Endothelial cell of hepatic sinusoid (primary cell): ENCODE measurements around the gene METRN.
"Not testable (repeated sequence)": the region's sequence is repeated elsewhere in the genome, so short reads cannot be mapped to it uniquely, and the experiment has no call there.

Experiments
- in situ Hi-C: cut with HindIII; loops from 2 replicates; pipeline ENCODE4 v1.10.0; 2017; ENCODE audit warnings: low sequenced_read_pairs

The METRN gene

DNA sequence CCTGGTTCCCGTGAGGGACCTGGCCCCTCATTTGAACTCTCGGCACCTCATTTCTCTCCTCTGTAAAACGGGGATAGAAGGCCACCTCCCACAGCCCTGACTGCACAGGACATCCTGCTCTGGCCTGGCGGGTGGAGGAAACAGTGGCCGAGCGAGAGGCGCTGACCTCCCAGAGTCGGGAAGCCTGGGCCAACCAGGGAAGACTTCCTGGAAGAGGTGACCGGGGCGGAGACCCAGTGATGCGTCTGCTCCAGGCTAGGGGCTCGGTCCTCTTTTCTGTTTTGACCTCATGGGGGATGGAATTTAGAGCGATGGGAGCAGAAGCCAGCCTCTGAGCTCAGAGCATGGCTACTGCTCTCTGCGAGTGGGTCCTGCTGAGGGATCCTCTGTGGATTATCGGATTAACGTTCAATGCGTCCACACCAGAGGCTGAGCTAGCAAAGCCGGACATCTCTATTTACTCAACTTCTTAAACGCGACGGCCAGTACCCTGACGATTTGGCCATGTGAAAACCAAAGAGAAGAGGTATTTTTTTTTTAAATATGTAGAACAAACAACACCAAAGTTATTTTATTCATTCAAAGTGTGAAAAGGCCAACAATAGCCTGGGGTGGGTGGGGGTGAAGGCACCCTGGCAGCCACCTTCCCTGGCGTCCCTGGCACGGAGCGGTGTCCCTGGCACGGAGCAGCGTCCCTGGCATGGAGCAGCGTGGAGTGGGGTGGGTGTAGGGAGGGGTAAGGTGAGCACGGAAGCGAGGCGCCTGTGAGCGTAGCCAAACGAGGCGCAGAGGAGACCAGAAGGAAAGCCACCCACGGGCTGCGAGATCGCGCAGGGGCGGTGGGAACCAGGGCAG, 36.5 kb downstream of the METRN start:
- in situ Hi-C loops: no loop called here

DNA sequence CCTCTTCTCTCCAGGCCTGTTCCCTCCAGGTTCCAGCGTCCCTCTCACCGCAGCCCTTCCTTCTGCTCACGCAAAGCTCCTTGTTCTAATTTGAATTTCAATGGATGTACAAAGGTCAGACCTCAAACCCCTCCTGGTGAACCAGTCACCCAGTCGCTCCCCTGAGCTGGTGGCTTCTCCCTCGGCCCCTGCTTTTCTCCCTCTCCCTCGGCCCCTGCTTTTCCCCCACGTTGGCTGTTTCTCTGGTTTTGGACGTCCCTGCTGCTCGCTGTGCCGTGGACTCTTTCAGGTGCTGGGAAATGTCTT, 37.0 kb downstream of the METRN start:
- in situ Hi-C loops: no loop called here

DNA sequence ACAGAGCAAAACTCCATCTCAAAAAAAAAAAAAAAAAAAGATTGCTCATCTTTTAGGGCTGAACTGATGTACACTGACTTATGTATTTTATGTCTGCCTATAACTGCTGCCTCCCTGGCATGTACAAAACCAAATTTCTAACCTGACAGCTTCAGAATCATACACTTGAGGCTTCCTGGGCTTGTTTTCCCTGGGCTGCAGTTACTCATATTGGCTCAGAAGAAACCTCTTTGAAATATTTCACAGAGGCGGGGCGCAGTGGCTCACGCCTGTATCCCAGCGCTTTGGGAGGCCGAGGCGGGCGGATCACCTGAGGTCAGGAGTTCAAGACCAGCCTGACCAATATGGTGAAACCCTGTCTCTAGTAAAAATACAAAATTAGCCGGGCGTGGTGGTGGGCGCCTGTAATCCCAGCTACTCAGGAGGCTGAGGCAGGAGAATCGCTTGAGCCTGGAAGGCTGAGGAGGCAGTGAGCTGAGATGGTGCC, 39.2 kb downstream of the METRN start:
- in situ Hi-C loops: not testable (repeated sequence)

DNA sequence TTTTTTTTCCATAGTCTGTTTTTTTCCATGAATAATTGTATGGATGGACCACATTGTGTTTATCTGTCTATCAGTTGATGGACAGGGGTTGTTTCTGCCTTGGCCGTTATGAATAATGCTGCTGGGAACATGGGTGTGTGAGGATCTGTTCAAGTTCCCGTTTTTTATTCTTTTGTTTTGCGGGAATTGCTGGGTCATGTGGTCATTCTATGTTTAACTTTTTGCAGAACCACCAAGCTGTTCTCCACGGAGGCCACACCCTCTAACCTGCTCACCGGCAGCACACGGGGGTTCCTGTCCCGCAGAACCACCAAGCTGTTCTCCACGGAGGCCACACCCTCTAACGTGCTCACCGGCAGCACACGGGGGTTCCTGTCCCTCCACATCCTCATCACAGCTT, 39.7 kb downstream of the METRN start:
- in situ Hi-C loops: no loop called here

DNA sequence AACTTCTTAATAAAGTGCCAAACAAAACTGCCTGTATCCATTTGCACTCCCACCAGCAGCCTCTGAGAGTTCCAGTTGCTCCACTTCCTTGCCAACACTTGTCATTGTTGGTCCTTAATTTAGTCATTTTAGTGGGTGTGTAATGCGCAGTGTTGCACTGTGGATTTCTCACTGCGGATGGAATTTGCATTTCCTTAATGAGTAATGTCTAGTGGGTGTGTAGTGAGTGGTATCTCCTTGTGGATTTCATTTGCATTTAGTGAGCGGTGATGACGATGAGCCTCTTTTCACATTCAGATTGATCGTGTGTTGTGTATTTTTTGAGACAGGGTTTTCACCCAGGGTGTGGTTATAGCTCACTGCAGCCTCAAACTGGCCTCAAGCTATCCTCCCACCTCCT, 41.5 kb downstream of the METRN start:
- in situ Hi-C loops: no loop called here

DNA sequence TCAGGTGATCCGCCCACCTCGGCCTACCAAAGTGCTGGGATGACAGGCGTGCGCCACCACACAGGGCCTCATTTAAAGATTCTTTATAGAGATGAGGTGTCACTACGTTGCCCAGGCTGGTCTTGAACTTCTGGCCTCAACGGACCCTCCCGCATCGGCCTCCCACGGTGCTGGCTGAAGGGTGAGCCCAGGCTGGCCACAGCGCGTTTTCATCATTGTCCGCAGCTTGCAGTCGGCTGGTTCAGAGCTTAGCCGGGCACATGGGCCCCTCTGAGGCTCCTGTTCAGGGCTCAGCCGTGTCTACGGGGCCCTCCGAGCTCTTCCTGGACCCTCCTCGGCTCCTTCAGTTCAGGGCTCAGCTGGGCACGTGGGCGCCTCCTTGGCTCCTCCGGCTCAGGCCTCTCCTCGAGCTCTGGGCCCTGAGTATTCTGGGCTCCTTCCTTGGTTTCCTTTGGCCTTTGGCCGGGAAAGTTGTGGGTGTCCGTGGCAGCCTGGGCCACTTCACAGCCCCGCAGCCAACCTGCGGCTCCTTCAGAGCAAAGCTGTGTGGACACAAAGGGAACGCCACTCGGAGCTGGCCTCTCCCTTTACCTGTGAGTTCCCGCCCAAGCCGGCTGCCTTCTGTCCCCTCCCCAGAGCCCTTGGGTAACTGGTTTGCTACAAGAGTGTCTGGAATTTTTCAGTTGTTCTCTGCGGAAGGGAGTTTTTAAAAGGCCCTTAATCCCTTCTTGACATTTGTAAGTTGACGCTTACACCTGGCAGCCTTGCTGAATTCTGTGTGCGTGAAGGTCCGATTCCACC, 44.4 kb downstream of the METRN start:
- in situ Hi-C loops: no loop called here

DNA sequence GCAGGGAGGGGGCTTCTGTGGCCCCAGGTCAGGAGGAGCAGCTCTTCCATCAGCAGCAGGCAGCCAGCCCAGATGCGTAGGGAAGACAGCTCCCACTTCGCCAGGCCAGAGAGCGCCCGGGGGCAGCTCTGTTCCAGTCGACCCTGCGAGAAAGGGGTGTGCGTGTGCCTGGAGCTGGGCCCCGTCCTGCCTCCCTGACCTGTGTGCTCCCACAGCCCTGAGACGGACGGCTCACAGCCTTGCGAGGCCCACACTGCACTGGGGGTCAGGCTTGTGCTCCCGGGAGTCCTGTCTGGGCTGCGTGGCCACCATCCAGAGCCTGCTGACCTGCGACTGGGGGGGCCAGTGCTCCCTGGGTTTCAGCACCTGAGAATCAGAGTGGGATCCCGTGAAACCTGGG, 45.1 kb downstream of the METRN start:
- in situ Hi-C loops: no loop called here

DNA sequence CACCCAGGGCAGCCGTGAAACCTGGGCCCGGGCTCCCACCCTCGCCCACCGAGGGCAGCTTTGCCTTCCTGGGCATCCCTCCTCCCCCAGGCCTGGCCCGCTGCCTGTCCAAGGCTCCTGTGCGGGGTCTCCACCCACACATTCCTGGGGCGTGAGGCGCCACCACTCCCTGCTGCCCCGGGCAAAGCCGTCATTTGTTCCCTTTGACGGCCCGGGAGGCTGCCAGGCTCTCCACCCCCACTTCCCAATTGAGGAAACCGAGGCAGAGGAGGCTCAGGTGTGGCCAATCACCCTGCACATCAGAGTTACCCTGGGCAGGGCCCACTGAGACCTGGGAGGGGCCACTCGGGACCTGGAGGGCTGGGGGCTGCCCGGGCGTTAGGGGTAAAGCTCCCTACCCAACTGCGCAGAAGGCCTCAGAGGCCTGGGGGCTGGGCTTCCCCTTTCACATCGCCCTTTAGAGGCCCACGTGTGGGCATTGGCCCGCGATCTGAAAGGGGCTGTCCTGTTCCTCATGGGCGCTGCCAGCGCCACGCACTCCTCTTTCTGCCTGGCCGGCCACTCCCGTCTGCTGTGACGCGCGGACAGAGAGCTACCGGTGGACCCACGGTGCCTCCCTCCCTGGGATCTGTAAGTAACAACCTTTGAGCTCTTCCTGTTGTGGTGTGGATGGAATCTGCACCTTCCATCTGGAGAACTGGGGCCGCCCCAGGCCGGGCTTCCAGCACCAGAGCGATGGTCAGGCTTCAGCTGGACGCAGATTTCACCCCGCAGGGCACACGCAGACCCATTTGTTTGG, 45.8 kb downstream of the METRN start, which contains the start of gene MSLN:
MSLN (plus strand) TSS at position 190 of the 799 bp plus-strand sequence. CDS start 1,947 bp downstream, outside the sequence.
- in situ Hi-C loops: no loop called here

DNA sequence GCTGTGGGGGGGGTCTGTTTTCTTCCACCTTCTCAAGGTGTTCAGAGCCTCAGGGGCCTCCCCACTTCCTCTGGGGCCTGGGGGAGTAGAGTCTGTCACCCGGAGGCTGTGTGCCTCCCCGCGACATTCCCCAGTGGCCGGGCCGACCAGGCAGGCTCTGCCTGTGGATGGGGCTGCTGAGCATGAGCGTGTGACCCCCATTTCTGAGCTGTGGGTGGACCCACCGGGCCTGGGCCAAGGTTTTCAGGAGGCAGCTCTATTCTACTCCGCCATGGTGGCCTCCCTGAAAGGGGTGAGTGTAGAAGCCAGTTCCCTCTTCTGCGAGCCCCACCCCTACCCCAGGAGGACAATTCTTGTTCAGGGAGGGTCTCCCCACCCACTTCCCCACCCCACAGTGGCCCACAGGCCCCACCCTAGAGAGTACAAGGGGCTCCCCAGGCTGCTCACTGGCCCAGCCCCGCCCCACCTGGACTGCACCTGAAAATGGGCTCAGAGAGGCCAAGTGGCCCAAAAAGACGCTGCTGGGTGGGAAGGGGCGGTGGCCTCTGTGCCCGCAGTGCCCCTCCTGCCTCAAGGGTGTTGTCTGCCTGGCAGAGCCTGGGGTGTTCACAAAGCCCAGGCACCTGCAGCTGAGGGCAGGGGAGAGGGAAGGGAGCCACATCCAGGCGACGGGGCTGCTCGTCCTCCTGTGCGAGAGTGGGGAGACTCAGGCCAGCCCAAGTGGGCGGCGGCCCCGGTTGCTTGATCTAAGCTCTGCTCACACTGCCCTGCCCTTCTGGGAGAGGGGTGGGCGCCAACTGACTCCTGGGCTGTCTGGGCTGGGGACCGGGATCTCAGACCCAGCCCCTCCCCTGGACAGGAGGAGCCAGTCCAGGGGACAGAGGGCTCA, 47.0 kb downstream of the METRN start:
- in situ Hi-C loops: no loop called here

DNA sequence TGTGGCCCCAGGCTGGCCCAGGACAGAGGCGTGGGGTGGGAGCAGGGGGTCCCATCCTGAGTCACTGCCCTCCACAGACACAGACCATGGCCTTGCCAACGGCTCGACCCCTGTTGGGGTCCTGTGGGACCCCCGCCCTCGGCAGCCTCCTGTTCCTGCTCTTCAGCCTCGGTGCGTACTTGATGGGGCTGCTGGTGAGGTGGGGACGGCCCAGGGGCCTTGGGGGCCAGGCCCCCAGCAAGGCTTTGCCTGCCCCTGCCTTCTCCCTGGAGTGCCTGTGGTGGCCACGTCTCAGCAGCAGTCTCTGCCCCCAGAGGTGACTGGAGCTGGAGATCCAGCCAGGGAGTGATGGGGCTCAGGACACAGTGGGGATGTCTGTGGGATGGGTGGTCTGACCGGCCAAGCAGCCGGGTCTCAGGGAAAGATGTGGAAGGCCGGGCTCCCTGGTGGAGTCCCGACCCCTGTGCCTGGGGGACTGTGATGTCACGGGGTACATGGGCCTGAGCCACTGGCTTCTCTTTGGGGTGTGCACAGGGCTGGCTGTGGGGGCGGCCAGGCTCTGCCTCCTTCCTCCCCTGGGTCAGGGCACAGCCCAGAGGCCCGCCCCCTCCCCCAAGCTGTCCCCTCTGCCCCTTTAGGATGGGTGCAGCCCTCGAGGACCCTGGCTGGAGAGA, 47.8 kb downstream of the METRN start:
- in situ Hi-C loops: no loop called here

DNA sequence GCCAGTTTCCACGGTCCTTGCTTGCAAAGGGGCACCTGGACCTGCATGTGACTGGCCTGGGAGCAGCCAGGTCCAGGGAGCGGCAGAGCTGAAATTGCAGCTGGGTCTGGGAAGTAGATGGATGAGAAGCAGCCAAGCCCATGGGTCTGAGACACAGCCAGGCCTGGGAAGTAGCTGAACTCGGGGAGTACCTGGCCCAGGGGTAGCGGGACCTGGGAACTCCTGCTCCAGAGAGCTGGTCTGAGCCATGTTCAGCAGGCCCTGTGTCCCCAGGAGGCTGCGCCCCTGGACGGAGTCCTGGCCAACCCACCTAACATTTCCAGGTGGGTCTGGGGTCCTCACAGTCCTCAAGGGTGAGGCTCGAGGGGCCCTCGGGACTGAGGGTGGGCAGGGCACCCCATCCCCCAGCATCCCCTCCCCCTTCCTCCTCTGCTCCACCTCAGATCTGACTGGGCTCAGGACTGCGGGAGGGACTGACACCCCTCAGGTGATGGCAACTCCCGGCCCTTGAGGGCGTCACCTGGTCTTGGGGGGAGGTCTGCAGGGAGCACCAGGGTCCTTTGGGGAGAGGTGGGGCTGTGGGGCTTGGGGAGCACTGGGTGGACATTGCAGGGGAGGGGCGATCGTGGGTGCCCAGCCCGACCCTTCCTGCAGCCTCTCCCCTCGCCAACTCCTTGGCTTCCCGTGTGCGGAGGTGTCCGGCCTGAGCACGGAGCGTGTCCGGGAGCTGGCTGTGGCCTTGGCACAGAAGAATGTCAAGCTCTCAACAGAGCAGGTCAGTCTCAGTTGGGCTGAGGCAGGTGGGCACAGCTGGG, 48.7 kb downstream of the METRN start:
- in situ Hi-C loops: no loop called here

DNA sequence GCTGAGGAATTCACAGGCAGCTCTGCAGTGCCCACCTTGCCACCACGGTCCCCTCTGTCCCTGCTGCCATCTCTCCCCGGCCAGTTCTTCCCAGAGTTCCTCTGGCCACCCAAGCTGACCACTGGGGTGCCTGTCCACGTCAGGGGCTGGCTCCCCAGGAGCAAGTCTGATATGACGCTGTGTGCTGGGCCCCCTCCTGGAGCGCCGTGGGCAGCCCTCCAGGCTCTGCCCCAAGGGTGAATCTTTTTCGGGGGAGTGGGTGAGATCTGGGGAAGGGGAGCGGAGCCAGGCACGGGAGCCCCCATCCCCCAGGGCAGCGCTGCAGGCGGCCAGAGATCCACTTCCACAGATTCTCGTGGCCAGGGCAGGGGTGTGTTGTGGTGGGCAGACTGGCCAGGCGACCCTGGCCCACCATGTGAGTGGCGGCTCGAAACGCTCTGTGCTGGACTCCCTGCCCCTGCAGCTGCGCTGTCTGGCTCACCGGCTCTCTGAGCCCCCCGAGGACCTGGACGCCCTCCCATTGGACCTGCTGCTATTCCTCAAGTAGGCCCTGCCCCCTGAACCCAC, 49.3 kb downstream of the METRN start:
- in situ Hi-C loops: no loop called here

DNA sequence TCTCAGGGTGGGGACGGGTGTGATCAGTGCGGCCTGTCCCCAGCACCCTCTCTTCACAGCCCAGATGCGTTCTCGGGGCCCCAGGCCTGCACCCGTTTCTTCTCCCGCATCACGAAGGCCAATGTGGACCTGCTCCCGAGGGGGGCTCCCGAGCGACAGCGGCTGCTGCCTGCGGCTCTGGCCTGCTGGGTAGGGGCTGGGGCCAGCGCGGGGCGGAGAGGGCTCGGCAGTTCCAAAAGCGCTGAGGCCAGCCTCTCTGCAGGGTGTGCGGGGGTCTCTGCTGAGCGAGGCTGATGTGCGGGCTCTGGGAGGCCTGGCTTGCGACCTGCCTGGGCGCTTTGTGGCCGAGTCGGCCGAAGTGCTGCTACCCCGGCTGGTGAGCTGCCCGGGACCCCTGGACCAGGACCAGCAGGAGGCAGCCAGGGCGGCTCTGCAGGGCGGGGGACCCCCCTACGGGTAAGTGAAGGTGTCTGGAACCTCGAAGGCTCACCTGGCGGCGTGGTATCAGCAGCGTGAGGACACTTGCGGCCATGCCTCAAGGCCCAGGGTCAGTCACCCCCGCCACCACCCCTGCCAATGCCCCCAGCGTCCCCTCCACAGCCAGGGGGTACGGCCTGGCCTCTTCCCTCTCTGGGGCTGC, 50.0 kb downstream of the METRN start:
- in situ Hi-C loops: no loop called here

DNA sequence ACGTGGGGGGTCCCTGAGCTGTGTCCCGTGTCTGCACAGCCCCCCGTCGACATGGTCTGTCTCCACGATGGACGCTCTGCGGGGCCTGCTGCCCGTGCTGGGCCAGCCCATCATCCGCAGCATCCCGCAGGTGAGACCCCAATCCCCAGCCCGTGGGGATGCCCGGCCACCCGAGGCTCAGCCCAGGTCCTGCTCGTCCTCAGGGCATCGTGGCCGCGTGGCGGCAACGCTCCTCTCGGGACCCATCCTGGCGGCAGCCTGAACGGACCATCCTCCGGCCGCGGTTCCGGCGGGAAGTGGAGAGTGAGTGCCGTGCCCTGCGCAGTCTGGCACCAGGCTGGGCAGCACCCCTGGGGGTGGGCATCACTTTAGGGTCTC, 50.6 kb downstream of the METRN start:
- in situ Hi-C loops: no loop called here

DNA sequence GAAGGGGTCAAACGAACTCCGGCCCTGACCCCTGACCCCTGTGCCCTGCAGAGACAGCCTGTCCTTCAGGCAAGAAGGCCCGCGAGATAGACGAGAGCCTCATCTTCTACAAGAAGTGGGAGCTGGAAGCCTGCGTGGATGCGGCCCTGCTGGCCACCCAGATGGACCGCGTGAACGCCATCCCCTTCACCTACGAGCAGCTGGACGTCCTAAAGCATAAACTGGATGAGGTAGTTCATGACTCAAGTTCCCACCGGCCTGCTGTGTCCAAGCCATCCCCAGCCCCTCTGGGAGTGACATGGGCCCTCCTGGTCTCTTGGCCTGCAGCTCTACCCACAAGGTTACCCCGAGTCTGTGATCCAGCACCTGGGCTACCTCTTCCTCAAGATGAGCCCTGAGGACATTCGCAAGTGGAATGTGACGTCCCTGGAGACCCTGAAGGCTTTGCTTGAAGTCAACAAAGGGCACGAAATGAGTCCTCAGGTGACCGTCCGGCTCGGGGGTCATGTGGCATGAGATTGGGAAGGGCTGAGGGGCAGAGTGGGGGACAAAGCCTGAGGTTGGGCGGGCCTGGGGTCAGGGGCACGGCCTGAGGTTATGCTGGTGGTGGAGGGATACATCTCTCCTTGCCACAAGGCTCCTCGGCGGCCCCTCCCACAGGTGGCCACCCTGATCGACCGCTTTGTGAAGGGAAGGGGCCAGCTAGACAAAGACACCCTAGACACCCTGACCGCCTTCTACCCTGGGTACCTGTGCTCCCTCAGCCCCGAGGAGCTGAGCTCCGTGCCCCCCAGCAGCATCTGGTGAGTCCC, 51.3 kb downstream of the METRN start:
- in situ Hi-C loops: no loop called here

DNA sequence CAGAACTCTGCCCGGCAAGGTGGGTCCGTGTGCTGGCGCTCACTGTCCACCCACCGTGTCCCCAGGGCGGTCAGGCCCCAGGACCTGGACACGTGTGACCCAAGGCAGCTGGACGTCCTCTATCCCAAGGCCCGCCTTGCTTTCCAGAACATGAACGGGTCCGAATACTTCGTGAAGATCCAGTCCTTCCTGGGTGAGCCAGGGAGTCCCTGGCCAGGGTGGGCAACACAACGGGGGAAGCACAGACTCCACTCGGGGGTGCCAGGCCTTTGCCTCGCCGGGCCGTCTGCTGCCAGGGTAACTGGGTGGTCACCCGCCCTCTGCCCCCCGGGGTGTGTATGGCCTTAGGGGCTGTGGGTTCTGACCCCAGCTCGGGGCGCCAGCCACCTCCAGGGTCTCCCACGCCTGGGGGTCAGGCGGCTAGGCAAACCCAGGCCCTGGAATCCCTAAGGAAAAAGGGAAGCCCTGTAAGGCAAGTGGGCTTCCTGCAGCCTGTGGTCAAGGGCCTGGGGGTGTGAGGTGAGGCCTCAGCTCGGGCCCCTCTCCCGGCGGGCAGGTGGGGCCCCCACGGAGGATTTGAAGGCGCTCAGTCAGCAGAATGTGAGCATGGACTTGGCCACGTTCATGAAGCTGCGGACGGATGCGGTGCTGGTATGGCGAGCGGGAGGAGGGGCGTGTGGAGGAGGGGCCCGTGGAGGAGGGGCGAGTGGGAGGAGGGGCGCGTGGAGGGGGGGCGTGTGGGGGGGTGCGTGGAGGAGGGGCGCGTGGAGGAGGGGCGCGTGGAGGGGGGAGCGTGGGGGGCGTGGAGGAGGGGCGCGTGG, 52.1 kb downstream of the METRN start:
- in situ Hi-C loops: no loop called here
